Measurements from ENCODE around the gene KRI1.

KRI1 gene

DNA sequence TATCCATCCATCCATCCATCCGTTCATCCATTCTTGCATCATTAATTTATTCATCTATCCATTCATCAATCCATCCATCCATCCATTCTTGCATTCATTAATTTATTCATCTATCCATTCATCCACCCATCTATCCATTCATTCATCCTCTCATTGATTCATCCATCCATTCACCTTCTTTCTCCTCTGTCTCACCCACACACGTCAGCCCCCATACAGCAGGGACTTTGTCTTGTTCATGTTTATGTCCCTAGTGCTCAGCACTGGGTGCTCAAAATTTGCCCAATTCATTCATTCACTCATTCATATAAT is 22.0 kb upstream of the KRI1 start:
- in situ Hi-C loops (cut with HindIII; ENCODE audit: low sequenced_read_pairs): no loop called here
- H3K4me3 ChIP-seq (ENCODE audit: low read depth, low read length): no peak overlapping the region
- no peak for TF ChIP-seq CTCF (IDR thresholded peaks at IDR 0.05; ENCODE audit: low read depth, low read length, missing control alignments)
- no peak for DNase-seq (ENCODE audit: low read depth)

GRCh38 chr19:10587022-10587838 is 21.4 kb upstream of the KRI1 start, which contains the start of gene AP1M2:
AP1M2 (minus strand) TSS chr19:10587312; CDS start chr19:10587231, 81 bp downstream.
- in situ Hi-C loops (cut with HindIII; ENCODE audit: low sequenced_read_pairs): no loop called here
- H3K4me3 ChIP-seq (ENCODE audit: low read depth, low read length): no peak within 1 kb of the TSS
- no peak for TF ChIP-seq CTCF (IDR thresholded peaks at IDR 0.05; ENCODE audit: low read depth, low read length, missing control alignments)
- DNase-seq (ENCODE audit: low read depth): no peak

DNA sequence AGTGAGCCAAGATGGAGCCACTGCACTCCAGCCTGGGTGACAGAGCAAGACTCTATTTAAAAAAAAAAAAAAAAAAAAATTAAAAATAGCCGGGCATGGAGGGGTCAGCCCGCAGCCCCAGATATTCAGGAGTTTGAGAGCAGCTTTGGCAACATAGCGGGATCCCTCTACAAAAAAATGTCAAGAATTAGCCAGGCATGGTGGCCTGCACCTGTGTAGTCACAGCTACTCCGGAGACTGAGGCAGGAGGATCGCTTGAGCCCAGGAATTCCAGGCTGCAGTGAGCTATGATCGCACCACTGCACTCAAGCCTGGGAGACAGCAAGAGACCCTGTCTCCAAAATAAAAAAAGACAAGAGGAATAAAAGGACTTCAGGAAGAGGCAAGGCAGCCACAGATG is 20.6 kb upstream of the KRI1 start:
- no peak for TF ChIP-seq CTCF (IDR thresholded peaks at IDR 0.05; ENCODE audit: low read depth, low read length, missing control alignments)
- in situ Hi-C loops (cut with HindIII; ENCODE audit: low sequenced_read_pairs): no loop called here
- no peak for DNase-seq (ENCODE audit: low read depth)
- H3K4me3 ChIP-seq (ENCODE audit: low read depth, low read length): no peak overlapping the region

DNA sequence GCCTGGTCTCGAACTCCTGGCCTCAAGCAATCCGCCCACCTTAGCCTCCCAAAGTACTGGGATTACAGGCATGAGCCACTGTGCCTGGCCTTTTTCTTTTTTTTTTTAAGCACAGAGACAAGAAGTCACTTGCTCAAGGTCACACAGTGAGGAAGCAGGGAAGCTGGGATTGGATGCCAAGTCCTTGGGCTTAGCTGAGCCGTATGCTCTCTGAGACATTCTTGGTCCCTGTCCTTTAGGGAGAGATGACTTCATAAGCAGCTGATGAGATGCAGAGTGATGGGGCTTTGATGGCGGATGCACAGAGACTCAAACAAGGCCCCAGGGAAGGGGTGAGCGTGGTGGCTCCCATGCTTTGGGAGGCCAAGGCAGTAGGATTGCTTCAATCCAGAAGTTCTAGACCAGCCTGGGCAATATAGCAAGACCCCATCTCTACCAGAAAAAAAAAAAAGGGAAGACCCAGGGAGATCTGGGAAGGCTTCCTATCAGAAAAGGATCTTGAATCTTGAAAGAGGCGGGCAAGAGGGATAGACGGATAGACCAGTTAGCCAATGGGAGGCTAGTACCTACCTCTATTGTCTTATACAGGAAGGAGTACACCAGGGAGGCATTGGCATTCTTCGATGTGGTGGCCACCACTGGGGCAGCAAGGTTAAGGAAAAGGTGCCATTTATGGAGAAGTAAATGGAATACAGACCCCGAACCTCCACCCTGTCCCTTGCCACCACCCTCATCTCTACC is 17.4 kb upstream of the KRI1 start:
- H3K4me3 ChIP-seq (ENCODE audit: low read depth, low read length): no peak overlapping the region
- DNase-seq (ENCODE audit: low read depth): no peak
- in situ Hi-C loops (cut with HindIII; ENCODE audit: low sequenced_read_pairs): no loop called here
- TF ChIP-seq CTCF (IDR thresholded peaks at IDR 0.05; ENCODE audit: low read depth, low read length, missing control alignments): no peak

DNA sequence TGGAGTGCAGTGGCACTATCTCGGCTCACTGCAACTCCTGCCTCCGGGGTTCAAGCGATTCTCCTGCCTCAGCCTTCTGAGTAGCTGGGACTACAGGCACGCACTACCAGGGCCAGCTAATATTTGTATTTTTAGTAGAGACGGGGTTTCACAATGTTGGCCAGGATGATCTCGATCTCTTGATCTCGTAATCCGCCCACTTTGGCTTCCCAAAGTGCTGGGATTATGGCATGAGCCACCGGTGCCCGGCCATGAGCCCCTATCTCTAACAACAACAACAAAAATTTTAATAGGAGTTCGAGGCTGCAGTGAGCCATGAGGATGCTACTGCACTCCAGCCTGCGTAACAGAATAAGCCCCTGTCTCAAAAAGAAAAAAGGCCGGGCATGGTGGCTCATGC is 16.3 kb upstream of the KRI1 start:
- no peak overlapping the region for H3K4me3 ChIP-seq (ENCODE audit: low read depth, low read length)
- no peak for DNase-seq (ENCODE audit: low read depth)
- no peak for TF ChIP-seq CTCF (IDR thresholded peaks at IDR 0.05; ENCODE audit: low read depth, low read length, missing control alignments)
- in situ Hi-C loops (cut with HindIII; ENCODE audit: low sequenced_read_pairs): no loop called here

GRCh38 chr19:10580979-10581631 is 15.3 kb upstream of the KRI1 start:
- peak; percentile 87 for DNase-seq (ENCODE audit: low read depth)
- peak; percentile 99 for TF ChIP-seq CTCF (IDR thresholded peaks at IDR 0.05; ENCODE audit: low read depth, low read length, missing control alignments)
- no peak overlapping the region for H3K4me3 ChIP-seq (ENCODE audit: low read depth, low read length)
- in situ Hi-C loops (cut with HindIII; ENCODE audit: low sequenced_read_pairs): no loop called here

Measured in astrocyte of the cerebellum (primary cell).